OCI-M1 (cell line): ENCODE data around the gene PADI1.

ENCODE experiments used
- DNase-seq: peaks from one replicate; lab custom pipeline; 2025; lab: John Stamatoyannopoulos, UW

The PADI1 gene

GRCh38 chr1:17204546-17205440 lies at the start of gene PADI1:
TSS of gene PADI1 (plus strand) at chr1:17205128. CDS start at chr1:17205218, 90 bp downstream.
- DNase-seq, result no peak

DNA sequence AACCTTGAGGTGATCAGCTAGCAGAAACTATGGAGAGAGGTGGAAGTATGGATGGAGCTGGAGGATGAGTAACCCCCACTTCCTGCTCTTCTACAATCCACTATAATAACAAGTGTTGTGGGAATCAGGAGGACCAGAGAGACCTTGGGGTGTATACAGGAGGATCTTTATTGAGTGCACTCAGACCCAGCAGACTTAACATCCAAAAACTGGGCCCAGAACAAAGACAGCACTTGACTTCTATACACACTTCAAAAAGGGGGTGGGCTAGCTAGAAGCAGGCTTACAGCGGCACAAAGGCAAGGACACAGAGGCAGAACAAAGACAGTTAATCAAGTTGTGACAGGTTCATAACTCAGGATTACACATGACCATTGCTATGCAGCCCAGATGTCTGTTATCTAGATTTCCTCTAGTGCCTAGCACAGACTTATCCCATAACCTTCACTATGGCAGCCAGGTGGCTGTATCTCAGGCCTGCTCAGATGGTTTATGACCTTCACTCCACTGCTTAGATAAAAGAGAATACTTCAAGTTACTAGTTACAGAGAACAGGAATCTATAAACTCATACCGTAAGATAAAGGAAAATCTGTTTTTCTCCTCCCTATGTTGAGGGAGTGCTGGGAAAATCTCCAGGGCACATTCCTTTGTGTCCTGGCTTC lies 49.5 kb upstream of the PADI1 start:
- no peak for DNase-seq

DNA sequence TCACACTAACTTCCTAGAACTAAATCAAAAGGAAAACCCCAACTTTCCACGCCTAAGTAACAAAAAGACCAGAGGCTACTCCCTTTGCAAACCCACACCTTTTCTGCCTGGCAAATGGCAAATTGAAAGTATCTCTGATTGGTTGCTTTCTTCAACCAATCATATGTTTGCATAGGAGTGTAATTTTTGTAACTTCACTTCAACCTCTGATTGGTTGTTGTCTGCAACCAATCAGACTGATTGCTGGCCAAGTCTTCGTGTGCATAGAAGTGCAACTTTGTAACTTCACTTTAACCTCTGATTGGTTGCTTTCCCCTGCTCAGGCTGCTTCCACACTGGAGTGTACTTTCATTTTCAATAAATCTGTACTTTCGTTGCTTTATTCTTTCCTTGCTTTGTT lies 48.8 kb upstream of the PADI1 start:
- peak; percentile 68 for DNase-seq

- DNase-seq, result no peak
Observed at GRCh38 chr1:17158961-17159360, 46.0 kb upstream of the PADI1 start.

DNA sequence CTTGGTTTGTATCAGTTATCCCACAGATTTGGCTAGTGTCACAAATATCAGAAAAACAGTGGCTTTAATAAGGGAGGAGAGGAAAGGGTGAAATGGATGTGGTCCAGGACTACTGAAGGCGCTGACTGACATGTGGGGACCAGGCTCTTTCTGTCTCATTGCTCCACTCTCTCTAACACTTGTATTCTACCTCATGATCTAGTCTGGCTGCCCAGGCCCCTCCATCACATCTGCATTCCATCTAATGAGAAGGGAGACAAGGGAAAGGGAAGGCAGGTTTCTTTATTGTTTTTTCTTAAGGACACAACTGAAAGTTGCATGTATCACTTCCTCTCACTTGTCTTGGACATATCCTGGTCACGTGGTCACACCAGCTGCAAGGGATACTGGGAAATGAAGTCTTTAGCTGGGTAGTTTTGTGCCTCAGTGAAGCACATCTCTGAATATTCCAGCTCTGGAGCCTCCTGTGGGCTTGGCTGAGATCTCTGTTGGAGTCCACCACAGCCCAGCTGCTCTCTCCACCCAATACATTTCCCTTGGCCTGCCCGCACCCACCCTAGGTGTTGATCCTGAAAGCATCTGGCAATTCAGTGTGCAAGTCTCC lies 43.7 kb upstream of the PADI1 start:
- DNase-seq, result peak; percentile 5

DNA sequence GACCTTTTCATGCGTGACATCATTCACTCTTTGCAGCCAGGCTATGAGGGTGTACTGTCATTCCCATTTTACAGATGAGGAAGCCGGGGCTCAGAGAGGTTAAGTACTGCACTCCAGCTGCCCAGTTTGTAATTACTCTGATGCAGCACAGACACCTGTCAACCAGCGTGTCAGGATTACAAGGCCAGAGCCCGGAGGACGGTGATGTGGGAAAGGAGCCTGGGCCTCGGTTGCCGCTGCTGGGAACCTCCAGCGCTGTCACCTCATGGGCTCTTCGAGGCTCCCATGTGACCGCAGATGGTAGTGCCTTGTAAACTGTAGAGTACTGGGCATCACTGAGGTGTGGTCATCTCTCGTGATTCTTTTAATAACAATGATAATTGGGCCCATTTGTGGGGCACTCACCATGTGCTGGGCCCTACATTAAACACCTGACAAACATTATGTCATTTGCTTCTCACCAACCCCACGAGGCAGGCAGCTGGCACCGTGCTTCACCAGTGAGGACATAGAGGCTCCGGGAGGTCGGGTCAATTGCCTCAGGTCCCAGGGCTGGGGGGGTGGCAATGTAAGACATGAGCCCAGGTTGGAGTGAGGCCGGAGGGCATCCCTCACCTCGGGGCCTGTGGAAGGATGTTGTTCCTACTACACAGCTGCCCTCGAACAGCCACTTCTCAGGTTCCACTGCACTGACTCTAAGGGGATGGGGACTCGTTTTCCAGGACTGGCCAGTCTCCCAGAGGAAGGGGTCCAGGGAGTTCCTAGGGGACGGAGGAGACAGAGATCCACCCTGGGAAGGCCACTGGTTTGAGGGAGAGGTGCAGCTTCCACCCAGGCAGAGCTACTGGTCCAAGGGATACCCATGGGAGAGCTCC lies 42.8 kb upstream of the PADI1 start:
- DNase-seq, result no peak

GRCh38 chr1:17162941-17163340 lies 42.0 kb upstream of the PADI1 start:
- no peak for DNase-seq

GRCh38 chr1:17163371-17163770 lies 41.6 kb upstream of the PADI1 start:
- no peak for DNase-seq

DNA sequence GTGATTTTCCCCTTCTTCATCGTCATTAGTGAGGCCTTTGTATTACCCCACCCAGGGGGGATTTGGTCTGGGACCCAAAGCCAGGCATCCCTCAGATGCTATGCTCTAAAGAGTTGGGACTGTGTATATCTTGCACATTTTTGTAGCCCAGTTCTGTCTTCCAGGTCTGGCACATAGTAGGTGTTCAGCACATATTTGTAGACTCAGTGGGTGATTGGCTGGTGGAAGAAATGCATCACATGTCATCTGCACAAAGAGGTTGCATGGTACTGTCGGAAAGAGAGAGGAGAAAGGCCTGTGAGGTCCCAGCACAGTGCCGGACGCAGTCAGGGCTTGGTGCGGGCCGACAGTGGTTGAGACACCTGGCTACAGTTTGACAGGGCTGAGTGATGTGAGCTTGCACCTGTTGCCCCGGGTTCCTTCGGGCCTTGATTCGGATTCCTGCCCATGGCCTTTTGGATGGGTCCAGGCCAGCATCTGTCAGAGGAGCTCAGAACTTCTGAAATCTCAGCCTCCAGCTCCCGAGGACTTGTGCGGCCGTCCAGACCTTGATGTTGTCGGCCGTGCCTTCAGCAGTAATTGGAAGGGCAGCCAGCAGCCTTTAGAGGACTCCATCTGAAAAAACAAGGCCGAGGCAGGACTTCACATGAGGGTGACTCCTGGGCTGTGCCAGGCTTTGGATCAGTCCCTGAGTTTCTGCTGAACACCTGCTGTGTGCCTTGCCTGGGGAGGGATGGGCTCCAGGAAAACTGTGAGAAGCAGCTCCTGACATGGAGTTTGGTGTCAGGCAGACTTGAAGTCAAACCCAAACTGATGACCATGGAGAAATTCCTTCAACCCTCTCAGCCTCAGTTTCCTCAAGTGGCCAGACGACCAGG lies 40.9 kb upstream of the PADI1 start:
- DNase-seq, result no peak

DNA sequence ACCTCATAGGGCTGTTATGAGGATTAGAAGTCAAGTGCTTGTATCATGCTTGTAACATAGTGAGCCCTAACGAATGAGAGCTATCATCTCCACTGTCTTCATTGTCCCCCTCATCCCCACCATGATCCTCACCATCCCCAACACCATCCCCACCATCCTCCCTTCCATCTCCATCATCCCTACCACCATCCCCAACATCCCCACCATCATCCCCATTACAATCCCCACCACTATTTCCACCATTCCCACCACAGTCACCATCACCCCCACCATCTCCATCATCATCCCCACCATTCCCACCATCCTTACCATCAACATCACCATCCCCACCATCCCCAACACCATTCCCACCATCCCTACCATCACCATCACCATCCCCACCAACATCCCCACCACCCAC lies 39.1 kb upstream of the PADI1 start:
- no peak for DNase-seq

GRCh38 chr1:17167041-17167785 lies 37.7 kb upstream of the PADI1 start:
- no peak for DNase-seq

DNA sequence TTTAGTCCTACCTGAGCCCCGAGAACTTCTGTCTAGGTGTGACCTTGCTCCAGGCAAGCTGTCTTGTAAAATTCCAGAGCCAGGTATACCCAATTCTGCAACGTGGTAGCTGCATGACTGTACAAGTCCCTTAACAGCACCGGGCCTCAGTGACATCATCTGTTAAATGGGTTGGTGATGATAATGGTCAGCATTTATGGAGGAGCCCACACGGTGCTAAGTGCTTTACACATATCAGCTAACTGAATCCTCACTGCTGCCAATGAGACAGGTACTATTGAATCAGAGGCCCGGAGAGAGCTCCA lies 37.2 kb upstream of the PADI1 start:
- DNase-seq, result no peak

DNA sequence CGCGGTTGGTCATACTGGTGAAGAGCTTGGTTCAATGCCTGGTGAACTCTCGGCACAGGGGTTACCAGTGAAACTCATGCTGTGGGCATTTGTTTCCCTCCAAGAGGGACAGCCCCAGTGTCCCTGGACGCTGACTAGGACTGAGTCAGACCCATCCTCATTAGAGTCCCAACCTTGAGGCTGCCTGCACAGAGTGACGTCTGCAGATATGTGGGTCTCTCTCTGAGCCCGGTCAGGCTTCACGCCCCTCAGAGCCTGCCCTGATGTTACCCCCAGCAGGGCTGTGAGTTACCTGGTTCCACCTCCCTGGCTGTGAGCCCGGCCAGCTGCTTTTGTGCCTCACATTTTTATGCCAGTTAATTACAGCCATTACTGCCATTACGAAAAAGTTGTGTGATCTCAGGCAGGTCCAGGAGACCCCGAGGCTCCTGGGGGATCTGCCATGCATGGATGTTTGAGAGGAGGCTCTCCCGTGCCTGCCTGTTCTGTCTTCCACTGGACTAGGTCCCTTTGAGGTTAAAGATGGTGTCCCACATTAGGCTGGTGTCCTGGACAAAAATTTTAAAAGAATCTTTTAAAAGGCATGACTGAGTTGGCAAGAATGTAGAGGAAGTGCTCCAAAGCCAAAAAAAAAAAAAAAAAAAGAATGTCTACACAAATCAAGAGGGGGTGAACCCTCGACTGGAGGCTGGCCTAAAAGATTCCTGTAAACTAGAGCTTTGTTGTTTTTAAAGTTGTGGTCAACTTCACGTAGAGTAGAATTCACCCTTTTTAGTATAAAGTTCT lies 36.6 kb upstream of the PADI1 start:
- DNase-seq, result no peak

DNA sequence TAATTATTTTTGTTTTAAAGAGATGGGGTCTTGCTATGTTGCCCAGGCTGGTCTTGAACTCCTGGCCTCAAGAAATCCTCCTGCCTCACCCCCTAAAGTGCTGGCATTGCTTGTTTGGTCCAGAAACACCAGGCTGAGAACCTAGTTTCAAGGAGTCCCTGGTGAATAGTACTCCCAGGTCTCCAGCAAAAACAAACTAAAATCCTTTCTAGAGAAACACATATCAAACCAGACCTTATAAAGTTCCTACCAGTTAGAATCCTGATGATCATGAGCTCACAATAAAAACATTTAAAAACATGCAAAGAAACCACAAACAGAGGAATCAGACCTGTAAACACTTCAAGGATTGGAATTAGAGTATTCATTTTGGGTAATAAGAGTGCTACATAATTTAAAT lies 34.4 kb upstream of the PADI1 start:
- no peak for DNase-seq

DNA sequence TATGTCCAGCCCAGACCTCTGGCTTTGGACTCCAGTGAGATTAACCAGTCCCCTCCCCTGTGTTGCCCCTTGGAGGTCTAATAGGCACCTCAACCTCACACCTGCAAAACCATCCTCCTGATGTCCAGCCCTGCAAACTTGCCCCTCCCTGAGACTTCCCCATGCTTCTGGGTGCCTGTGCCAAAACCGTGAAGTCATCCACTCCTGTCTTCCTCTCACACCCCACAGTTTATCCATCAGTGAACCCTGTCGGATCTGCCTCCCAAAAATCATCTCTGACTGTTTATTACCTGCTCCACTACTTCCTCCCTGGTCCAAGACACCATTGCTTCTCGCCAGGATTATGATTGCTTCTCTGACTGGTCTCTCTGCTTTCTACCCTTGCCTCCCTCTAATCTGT lies 31.7 kb upstream of the PADI1 start:
- DNase-seq, result no peak

DNA sequence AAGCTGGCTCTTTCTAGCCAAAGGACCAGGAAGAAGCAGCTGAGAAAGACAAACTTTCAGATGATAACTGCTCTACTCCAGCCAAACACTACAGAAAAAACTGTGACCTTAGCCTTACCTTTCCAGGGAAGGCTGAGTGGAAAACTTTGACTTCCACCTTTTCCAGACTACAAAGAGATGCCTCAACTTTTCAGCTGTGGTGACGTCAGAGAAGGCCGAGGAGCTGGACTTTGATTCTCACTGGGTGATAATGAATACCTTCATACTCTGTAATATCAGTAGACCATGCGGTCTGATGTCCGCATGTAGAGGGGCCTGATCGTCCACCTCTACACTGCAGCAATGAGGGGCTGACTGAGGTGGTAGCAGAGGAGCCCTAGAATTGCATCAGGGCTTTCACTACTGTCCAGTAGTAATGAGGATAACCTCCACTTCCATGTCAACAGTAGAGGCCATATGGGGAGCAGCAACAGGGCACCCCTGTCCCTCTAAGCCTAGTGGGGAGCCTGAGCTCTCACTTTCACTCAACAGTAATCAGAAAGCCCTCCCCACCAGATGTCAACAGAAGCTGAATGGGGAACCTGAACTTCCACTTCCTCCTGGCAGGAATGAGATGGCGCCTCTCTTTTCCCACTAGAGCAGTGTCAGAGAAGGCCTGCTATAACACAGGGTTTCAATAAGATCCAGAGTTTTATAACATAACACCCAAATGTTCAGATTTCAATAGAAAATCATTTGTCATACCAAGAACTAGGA lies 28.4 kb upstream of the PADI1 start:
- DNase-seq, result no peak

- DNase-seq, result no peak
Observed at GRCh38 chr1:17177651-17178050, 27.3 kb upstream of the PADI1 start.

DNA sequence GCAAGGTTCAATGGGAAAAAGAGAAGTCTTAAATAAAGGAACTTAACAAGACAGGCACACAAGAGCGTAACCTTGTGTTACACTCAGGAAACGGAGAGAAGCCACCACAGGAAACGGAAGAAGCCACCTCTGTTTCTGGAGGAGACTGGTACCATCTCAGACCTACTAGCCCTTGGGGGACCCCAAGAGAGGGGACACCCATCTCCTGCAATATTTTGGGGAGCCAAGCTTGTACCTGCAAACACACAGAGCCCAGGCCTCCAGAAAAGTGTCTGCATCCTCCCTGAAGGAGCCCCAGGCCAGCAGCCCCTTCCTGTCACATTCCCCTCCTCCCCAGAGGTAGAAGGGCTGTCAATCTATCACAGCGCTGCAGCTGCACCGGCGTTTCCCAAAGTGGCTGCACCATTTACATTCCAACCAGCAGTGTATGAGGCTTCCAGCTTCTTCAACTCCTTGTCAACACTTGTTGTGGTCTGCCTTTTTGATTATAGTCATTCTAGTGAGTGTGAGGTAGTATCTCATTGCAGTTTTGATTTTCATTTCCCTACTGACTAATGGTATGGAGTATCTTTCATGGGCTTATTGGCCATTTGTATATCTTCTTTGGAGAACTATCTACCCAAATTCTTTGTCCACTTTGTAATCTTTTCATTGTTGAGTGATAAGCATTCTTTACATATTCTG lies 23.0 kb upstream of the PADI1 start:
- no peak for DNase-seq
